Measurements from ENCODE around the gene DYNC1I2.

- TF ChIP-seq CTCF (IDR thresholded peaks at IDR 0.05) (no peak), POLR2A (IDR thresholded peaks at IDR 0.05) (no peak)
These were observed 15.4 kb upstream of the DYNC1I2 start for GRCh38 chr2:171671867-171672266.

All from uterus (tissue), 2 donors.